Right lobe of liver (tissue), 4 donors: ENCODE measurements around the gene ZNF593OS.

ENCODE experiments used
- CTCF ChIP-seq, 4 donors: fragments of 200-600 bp in 3 of 4; fragments of 450-650 bp in 1 of 4; IDR thresholded peaks; one replicate each; pipeline versions ENCODE4 v1.5.1 to v1.8.0; 2016 to 2022; ENCODE audit warnings: antibody characterized with exemption in 4 of 4, mild to moderate bottlenecking in 2 of 4
- POLR2A ChIP-seq: fragments of 450-650 bp; IDR thresholded peaks from one replicate; pipeline ENCODE4 v1.6.1; 2017; ENCODE audit warnings: antibody characterized with exemption, mild to moderate bottlenecking
- donor health status: DM: no; HTN: no; CAD: no.
- donor health status: DM: no; HTN: no; CAD: no.
- donor health status: DM: no; HTN: yes; CAD: no.

GRCh38 chr1:26124418-26125331 is 47.0 kb downstream of the ZNF593OS start:
- TF ChIP-seq CTCF (IDR thresholded peaks at IDR 0.05) (no peak), POLR2A (no peak)
